K562 (cell line): ENCODE data around the gene CHD6.

Experiments
- CBX1 ChIP-seq: sonication (generic); IDR thresholded peaks from 2 replicates; pipeline ENCODE4 v1.6.1; 2016; ENCODE audit warnings: antibody characterized with exemption, low read depth, mild to moderate bottlenecking
- MYC ChIP-seq, 2 experiments: fragments of 250-450 bp in 1 of 2; sonication (Bioruptor Pico) in 1 of 2; IDR thresholded peaks; 2 replicates each; pipeline versions ENCODE4 v1.5.1 to v1.6.1; 2012 to 2021; ENCODE audit warnings: low read depth in 2 of 2, borderline replicate concordance in 1 of 2, improper control_type of control experiment in 1 of 2, low read length in 1 of 2, mild to moderate bottlenecking in 1 of 2, moderate library complexity in 1 of 2
- SMC3 ChIP-seq: conservative IDR thresholded peaks from 2 replicates; pipeline ENCODE4 v1.6.1; 2011; ENCODE audit warnings: low read depth, low read length, improper control_type of control experiment; ENCODE audit not compliant: insufficient read depth
- TF ChIP-seq, protein P1 (sequence below): sonication (generic); formaldehyde crosslinking; IDR thresholded peaks from 2 replicates; pipeline ENCODE4 v1.8.1; 2022; ENCODE audit warnings: missing genetic modification reagents
- TF ChIP-seq, protein P2 (sequence below), 2 experiments: fragments of 450-650 bp; IDR thresholded peaks; 2 replicates each; pipeline ENCODE4 v1.6.1; 2016
- TF ChIP-seq, protein P3 (sequence below), 3 experiments: IDR thresholded peaks in 2 of 3; conservative IDR thresholded peaks in 1 of 3; 2 replicates each; pipeline ENCODE4 v1.5.1; 2011 to 2012; ENCODE audit warnings: low read length in 3 of 3, mild to moderate bottlenecking in 3 of 3, control low read depth in 2 of 3, improper control_type of control experiment in 1 of 3, inconsistent platforms in 1 of 3, low read depth in 1 of 3, mixed read lengths in 1 of 3, moderate library complexity in 1 of 3; ENCODE audit not compliant: insufficient read depth in 2 of 3

DNA sequence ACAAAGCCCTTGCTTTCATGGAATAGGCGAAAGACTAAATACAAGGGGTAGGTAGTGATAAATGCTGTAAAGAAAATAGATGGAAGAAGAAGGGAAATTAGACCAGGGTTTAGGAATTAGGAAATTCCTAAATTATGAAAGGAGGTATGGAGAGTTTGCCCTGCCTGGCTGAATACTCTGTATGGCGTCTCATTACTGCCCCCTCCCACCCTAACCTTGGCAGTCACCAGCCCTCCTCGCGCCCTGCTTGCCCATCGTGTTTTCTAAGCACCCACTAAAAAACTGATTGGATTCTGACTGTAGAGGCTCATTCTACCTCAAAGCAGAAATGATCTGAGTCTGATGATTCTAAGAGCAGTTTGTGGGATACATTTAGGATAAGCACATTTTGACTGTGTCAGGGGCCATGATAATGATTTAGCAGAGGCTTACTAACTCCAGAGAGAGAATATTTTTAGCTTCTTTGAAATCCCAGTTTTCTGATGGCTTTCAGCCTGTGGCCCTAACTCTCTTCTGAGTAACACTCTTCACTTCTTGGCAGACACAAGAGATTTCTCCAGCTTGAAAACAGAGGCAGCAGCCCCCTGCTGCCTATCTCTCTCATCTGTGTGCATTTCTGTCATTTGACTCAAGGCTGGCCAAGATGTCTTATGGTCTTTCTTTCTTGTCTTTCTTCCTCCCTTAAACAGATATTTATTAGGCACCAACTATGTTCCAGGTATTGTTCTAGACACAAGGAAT lies 1.4 kb upstream of the CHD6 start:
- TF ChIP-seq MYC (IDR thresholded peaks at IDR 0.05; ENCODE audit: low read depth, low read length) (no peak), MYC (CRISPR knock-in tag; IDR thresholded peaks at IDR 0.05; ENCODE audit: borderline replicate concordance, low read depth) (no peak), SMC3 (no peak), CBX1 (no peak)
- TF ChIP-seq, protein P1, sequence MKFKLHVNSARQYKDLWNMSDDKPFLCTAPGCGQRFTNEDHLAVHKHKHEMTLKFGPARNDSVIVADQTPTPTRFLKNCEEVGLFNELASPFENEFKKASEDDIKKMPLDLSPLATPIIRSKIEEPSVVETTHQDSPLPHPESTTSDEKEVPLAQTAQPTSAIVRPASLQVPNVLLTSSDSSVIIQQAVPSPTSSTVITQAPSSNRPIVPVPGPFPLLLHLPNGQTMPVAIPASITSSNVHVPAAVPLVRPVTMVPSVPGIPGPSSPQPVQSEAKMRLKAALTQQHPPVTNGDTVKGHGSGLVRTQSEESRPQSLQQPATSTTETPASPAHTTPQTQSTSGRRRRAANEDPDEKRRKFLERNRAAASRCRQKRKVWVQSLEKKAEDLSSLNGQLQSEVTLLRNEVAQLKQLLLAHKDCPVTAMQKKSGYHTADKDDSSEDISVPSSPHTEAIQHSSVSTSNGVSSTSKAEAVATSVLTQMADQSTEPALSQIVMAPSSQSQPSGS (CRISPR knock-in tag): no peak
- TF ChIP-seq, protein P2, sequence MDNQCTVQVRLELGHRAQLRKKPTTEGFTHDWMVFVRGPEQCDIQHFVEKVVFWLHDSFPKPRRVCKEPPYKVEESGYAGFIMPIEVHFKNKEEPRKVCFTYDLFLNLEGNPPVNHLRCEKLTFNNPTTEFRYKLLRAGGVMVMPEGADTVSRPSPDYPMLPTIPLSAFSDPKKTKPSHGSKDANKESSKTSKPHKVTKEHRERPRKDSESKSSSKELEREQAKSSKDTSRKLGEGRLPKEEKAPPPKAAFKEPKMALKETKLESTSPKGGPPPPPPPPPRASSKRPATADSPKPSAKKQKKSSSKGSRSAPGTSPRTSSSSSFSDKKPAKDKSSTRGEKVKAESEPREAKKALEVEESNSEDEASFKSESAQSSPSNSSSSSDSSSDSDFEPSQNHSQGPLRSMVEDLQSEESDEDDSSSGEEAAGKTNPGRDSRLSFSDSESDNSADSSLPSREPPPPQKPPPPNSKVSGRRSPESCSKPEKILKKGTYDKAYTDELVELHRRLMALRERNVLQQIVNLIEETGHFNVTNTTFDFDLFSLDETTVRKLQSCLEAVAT (IDR thresholded peaks at IDR 0.05): no peak
- TF ChIP-seq, protein P3, sequence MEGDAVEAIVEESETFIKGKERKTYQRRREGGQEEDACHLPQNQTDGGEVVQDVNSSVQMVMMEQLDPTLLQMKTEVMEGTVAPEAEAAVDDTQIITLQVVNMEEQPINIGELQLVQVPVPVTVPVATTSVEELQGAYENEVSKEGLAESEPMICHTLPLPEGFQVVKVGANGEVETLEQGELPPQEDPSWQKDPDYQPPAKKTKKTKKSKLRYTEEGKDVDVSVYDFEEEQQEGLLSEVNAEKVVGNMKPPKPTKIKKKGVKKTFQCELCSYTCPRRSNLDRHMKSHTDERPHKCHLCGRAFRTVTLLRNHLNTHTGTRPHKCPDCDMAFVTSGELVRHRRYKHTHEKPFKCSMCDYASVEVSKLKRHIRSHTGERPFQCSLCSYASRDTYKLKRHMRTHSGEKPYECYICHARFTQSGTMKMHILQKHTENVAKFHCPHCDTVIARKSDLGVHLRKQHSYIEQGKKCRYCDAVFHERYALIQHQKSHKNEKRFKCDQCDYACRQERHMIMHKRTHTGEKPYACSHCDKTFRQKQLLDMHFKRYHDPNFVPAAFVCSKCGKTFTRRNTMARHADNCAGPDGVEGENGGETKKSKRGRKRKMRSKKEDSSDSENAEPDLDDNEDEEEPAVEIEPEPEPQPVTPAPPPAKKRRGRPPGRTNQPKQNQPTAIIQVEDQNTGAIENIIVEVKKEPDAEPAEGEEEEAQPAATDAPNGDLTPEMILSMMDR (IDR thresholded peaks at IDR 0.05 in 2 of 3, conservative IDR thresholded peaks at IDR 0.05 in 1 of 3; ENCODE audit: insufficient read depth in 2 of 3, low read depth in 1 of 3, low read length in 3 of 3): no peak
